ENCODE results near the gene ADGRG7.
"Not testable (repeated sequence)": the region's sequence is repeated elsewhere in the genome, so short reads cannot be mapped to it uniquely, and the experiment has no call there.

The ADGRG7 gene

GRCh38 chr3:100645913-100646312 lies 36.5 kb downstream of the ADGRG7 start:
- DNase-seq (ENCODE audit: low spot score): no peak

- DNase-seq (ENCODE audit: low spot score): no peak
Observed at GRCh38 chr3:100647171-100647570, 37.8 kb downstream of the ADGRG7 start.

- DNase-seq (ENCODE audit: low spot score): no peak
Observed at GRCh38 chr3:100647657-100648056, 38.3 kb downstream of the ADGRG7 start.

GRCh38 chr3:100650651-100651619 lies 41.5 kb downstream of the ADGRG7 start:
- no peak for DNase-seq (ENCODE audit: low spot score)

GRCh38 chr3:100653604-100654294 lies 44.3 kb downstream of the ADGRG7 start:
- no peak for DNase-seq (ENCODE audit: low spot score)

- DNase-seq (ENCODE audit: low spot score): no peak
Observed at GRCh38 chr3:100656945-100657344, 47.5 kb downstream of the ADGRG7 start.

- DNase-seq (ENCODE audit: low spot score): not testable (repeated sequence)
Observed at GRCh38 chr3:100661294-100661693, 51.9 kb downstream of the ADGRG7 start.

GRCh38 chr3:100662113-100662823 lies 52.9 kb downstream of the ADGRG7 start:
- no peak for DNase-seq (ENCODE audit: low spot score)

- no peak for DNase-seq (ENCODE audit: low spot score)
Observed at GRCh38 chr3:100665230-100665629, 55.8 kb downstream of the ADGRG7 start.

GRCh38 chr3:100666699-100667098 lies 57.3 kb downstream of the ADGRG7 start:
- DNase-seq (ENCODE audit: low spot score): not testable (repeated sequence)

GRCh38 chr3:100667316-100667715 lies 57.9 kb downstream of the ADGRG7 start:
- not testable (repeated sequence) for DNase-seq (ENCODE audit: low spot score)

GRCh38 chr3:100670995-100671394 lies 61.6 kb downstream of the ADGRG7 start:
- not testable (repeated sequence) for DNase-seq (ENCODE audit: low spot score)

- no peak for DNase-seq (ENCODE audit: low spot score)
Observed at GRCh38 chr3:100681496-100681895, 72.1 kb downstream of the ADGRG7 start.

GRCh38 chr3:100682056-100682853 lies 72.9 kb downstream of the ADGRG7 start:
- no peak for DNase-seq (ENCODE audit: low spot score)

- DNase-seq (ENCODE audit: low spot score): no peak
Observed at GRCh38 chr3:100682854-100683760, 73.7 kb downstream of the ADGRG7 start.

GRCh38 chr3:100693225-100693624 lies 83.8 kb downstream of the ADGRG7 start:
- DNase-seq (ENCODE audit: low spot score): no peak

- no peak for DNase-seq (ENCODE audit: low spot score)
Observed at GRCh38 chr3:100695696-100696095, 86.3 kb downstream of the ADGRG7 start.

GRCh38 chr3:100696161-100696560 lies 86.8 kb downstream of the ADGRG7 start:
- DNase-seq (ENCODE audit: low spot score): no peak

GRCh38 chr3:100697172-100697571 lies 87.8 kb downstream of the ADGRG7 start:
- DNase-seq (ENCODE audit: low spot score): no peak

GRCh38 chr3:100697723-100698285 lies 88.4 kb downstream of the ADGRG7 start:
- no peak for DNase-seq (ENCODE audit: low spot score)

Data from SW480 (cell line).